GM18520 (cell line): ENCODE results near the gene JADE3.
"Not testable (repeated sequence)": the region's sequence is repeated elsewhere in the genome, so short reads cannot be mapped to it uniquely, and the experiment has no call there.

ENCODE experiments used
- ATAC-seq: cut with Tn5 transposase; IDR thresholded peaks from one replicate; pipeline ENCODE4 v1.9.1; 2021; ENCODE audit not compliant: unreplicated experiment

The JADE3 gene

DNA sequence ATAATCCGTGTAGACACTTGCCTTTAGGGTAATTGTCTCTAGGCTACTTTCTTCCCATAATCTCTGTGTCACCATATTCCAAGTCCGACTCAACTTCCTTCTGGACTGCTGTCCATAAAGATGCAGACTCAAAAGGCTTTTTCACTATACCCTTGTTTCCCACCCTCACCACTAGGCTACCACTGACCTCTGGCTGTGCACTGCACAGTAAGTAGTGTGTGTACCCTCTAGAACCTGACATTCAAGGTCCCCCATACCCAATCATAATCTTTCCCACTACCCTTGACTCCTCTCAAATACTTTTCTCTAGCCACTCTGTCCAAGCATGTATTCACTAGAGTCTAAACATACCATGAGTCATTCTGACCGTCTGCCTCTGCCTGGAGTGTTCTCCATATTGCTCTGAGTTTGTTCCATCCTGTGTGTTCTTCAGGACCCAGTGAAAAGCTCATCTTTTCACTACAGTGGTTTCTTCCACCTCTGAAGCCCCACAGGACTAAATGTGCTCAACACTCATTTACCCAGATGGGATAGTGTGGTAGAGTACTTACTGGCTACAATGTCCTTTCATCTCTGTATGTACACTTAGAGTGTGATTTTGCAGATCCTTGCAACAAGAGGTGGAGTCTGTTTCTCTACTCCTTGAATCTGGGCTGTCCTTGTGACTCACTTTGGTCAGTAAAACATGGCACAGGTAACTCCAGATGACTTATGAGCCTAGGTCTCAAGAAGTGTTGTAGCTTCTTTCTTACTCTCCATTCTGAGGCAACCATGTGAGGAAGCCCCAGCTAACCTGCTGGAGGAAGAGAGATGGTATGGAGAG is 17.4 kb downstream of the JADE3 start:
- no peak for ATAC-seq

- no peak for ATAC-seq
Measured at GRCh38 chrX:46935295-46935694, 23.1 kb downstream of the JADE3 start.

GRCh38 chrX:46938589-46938988 is 26.4 kb downstream of the JADE3 start:
- no peak for ATAC-seq

DNA sequence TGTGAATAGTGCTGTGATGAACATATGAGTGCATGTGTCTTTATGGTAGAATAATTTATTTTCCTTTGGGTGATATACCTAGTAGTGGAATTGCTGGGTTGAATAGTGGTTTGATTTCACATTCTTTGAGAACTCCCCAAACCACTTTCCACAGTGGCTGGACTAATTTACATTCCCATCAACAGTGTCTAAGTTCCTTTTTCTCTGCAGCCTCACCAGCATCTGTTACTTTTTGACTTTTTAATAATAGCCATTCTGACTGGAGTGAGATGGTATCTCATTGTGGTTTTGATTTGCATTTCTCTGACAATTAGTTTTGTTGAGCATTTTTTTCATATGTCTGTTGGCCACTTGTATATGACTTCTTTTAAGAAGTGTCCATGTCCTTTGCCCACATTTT is 29.1 kb downstream of the JADE3 start:
- no peak for ATAC-seq

- ATAC-seq, result peak; percentile 56
Measured at GRCh38 chrX:46953137-46953527, 40.9 kb downstream of the JADE3 start.

DNA sequence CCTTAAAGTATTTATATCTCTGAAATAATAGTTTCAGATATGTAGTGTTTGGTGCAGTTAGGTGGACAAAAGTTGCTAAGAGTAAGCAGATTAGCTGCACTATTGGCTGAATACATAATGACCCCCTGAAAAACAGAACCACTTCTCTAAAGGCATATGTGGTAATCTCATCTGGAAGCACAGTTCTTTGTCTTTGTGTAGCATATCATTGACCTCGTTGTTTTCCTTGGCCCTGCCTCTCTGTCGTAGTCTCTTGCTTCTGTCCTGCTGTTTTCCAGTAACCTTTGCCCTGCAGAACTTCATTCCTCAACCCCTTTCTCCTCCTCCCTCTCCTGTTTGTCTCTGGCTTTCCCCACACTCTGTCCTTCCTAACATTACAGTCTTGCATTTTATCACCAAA is 41.4 kb downstream of the JADE3 start:
- ATAC-seq, result peak; percentile 15

- ATAC-seq, result no peak
Measured at GRCh38 chrX:46954716-46955115, 42.5 kb downstream of the JADE3 start.

GRCh38 chrX:46956589-46956988 is 44.4 kb downstream of the JADE3 start:
- not testable (repeated sequence) for ATAC-seq

DNA sequence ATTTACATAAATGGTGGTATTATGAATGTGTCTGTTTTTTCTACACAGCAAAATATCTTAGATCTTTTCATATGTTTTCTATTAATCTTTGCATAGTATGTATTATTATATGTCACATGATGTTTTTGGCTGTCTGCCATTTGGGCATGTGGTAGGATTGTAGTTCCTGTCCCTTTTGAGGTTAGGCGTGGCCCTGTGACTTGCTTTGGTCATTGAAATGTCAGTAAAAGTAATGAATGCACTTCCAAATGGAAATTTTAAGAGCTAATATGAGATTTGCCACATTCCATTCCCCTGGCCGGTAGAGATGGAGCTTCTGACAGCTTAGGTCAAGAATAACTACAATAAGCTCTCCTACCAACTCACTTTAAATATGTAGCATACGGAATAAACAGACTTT is 45.1 kb downstream of the JADE3 start:
- no peak for ATAC-seq

DNA sequence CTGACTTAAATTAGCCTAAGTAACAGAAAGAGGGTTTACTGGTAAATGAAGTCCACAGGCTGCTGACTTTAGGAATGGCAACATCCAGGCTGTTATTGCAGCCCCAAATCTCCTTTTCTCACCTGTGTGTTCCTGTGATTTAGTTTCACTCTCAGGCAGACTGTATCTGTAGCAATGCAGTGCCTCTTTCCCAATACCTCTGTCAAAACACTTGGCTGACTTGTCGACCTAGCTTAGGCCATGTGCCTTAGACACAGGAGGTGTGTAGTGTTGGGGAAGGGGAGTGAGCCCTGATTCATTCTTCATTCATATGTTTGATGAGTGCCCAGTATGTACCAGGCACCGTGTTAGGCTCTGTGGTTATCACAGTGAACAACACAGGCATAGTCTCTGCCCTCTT is 46.9 kb downstream of the JADE3 start:
- ATAC-seq, result no peak

DNA sequence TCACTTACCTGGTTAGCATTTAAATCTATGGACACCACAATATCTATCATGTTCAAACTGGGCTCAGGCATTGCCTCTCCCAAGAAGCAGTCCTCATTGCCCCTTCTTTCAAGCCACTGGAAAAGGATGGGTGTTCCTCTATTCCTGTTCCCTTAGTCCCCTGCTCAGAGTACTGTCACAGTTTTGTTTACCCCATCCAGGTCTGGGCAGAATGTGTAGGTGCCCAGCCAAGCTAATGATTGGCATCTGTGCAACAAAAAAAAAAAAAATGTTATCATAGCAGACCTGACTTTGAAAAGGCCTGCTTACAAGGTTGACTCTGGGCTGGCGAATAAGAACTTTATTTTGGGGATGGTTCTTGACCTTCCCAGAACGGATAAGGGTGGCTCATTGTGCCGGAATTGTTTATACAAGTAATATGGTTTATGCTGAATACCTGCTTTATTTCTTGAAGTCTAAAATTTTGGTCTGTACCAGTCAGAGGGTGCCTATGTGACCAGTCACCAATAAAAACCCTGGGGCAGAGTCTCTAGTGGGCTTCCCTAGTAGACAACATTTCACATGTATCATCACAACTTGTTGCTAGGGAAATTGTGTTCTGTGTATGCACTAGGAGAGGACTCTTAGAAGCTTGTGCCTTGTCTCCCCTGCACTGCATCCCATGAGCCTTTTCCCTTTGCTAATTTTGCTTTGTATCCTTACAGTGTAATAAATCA is 47.9 kb downstream of the JADE3 start:
- no peak for ATAC-seq

GRCh38 chrX:46961097-46961496 is 48.9 kb downstream of the JADE3 start:
- no peak for ATAC-seq

DNA sequence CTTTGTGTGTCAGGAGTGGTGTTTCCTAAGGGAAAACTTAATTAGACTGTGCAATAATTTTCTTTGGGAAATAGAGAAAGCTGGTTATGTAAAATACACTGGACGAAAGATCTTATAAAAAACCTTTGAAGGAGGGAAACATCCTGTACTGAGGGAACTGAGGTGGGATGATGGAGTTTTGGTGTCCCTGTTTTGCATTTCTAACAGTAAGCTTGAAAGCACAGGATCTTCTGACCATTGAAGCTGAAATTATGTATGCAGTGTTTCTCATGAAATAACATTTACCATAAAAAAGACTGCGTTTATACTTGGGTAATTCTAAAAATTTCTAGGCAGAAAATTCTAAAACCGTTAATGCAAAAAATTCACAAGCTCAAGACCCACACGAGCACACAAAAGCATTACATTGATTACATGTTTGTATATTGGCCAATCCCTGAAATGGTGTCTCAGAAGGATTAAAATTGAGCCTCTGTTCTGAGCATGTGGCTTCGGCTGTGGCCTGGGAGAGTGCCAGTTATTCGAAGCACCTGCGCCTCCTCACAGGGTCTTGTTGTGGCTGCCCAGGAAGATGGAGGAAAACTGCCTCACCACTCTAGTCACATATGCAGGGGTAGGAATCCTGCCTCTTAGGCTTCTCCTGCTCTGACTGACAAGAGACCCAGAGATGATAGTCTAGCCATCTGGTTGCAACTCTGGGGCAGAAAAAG is 49.5 kb downstream of the JADE3 start:
- ATAC-seq, result no peak

DNA sequence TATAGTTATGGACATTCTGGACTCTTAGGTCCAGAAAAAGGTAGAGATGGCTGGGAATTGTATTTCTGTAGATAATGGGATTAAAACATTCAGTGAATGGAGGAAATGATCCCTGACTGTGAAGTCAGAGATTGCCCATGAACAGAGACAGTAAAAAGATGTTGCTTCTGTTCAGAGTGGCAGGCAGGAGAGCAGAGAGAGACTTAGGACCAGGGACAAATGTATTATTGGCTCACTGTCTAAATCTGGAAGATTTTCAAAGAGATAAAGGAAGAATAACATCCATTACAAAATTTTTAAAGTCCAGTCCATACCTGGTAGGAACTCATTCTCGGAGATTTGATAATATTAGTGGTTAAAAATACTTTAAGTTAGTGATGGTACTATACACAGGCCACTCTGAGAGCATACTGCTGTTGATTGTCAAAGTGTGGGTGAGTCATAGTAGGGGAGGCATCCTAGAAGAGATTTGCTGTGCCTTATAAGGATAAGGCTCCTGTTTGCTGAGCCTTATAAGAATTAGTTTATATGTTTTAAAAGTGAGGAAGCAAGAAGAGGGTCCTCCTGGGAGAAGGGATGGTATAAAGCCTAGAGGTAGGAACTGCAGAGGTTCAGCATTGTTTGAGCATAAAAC is 53.0 kb downstream of the JADE3 start:
- ATAC-seq, result no peak

- ATAC-seq, result peak; percentile 53
Measured at GRCh38 chrX:46967547-46967946, 55.3 kb downstream of the JADE3 start.

DNA sequence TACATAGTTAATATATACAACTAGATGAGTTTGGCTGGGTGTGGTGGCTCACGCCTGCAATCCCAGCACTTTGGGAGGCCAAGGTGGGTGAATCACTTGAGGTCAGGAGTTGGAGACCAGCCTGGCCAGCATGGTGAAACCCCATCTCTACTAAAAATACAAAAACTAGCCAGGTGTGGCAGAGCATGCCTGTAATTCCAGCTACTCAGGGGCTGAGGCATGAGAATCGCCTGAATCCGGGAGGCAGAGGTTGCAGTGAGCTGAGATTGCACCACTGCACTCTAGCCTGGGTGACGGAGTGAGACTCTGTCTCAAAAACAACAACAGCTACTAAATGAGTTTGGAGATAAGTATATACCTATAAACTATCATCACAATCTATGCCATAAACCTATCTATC is 64.8 kb downstream of the JADE3 start:
- ATAC-seq, result not testable (repeated sequence)

DNA sequence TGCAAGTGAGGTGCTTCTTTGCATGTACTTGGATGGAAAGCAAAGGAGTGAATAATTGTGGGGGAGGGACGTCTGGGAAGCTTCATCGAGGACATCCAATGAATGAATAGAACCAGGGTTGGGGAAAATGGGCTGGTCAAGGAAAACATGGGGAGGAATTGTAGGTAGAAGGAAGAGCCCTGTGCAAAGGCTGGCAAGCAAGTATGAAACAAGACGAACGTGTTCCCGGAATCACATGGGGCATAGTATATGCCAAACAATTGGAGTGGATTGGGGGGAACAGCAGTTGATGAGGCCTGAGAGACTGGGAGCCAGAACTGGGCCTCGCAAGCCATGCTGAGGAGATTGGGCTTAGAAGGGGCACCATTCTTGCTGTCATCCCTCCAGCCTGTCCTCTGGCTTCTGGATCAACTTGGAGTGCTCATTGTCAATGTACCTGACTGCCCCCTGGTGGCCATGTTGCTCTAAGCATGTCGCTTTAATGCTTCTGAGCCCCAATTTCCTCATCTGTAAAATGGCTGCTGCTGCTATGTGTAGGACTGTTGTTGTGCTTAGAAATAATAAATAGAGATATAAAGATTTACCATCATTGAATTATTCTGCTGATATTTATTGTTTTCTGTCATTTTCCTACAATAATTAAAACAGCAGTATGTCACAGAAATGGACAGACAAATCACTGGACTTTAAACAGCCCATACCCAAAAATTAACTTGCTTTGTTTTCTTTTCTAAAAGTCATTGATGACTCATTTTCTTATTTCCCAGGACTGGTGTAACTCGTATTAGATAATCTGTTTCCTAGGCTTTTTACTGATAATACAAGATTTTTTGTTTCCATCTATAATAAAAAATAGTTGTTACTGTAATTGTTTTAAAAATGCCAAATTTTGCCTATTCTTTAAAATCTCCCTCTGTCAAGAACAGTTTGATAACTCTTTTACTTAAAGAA is 66.4 kb downstream of the JADE3 start:
- no peak for ATAC-seq

GRCh38 chrX:46984705-46985104 is 72.5 kb downstream of the JADE3 start:
- ATAC-seq, result no peak

GRCh38 chrX:46989548-46989947 is 77.3 kb downstream of the JADE3 start:
- ATAC-seq, result no peak

- no peak for ATAC-seq
Measured at GRCh38 chrX:46991664-46992063, 79.4 kb downstream of the JADE3 start.
